Lower lobe of right lung (tissue), 2 donors: ENCODE data around the gene FRAS1. TPM values are rescaled to one million over a fixed set of nuclear protein-coding genes. Genes with fewer than 3 reads are reported as not detected.
A peak's percentile ranks its signal among the peaks of the same experiment; 100 is the strongest.
"Not testable (repeated sequence)": the region's sequence is repeated elsewhere in the genome, so short reads cannot be mapped to it uniquely, and the experiment has no call there.

Experiments
- ATAC-seq, 2 donors: fragments of 200-7000 bp; cut with Tn5 transposase; one replicate each; pipeline ENCODE4 v1.9.1; 2020 to 2022; ENCODE audit warnings: mild to moderate bottlenecking in 2 of 2, moderate library complexity in 2 of 2
- DNase-seq: peaks from one replicate; pipeline ENCODE4 v3.0.0-alpha.2; 2020
- H3K27ac ChIP-seq: fragments of 200-600 bp; one replicate; pipeline ENCODE4 v1.8.0; 2022
- H3K27me3 ChIP-seq: fragments of 200-600 bp; one replicate; pipeline ENCODE4 v1.8.0; 2022; ENCODE audit warnings: low read depth
- H3K36me3 ChIP-seq: fragments of 200-600 bp; one replicate; pipeline ENCODE4 v1.8.0; 2022; ENCODE audit warnings: mild to moderate bottlenecking
- H3K4me1 ChIP-seq: fragments of 200-600 bp; one replicate; pipeline ENCODE4 v1.8.0; 2022
- H3K4me3 ChIP-seq: fragments of 200-600 bp; one replicate; pipeline ENCODE4 v1.8.0; 2022; ENCODE audit warnings: mild to moderate bottlenecking
- H3K9me3 ChIP-seq: fragments of 200-600 bp; one replicate; pipeline ENCODE4 v1.8.0; 2022
- intact Hi-C: fragments of 100-400 bp; cut with DNase I; formaldehyde crosslinking; loops from one replicate; pipeline ENCODE4 v1.11.0; 2022
- total RNA-seq: library from RNA; stranded (reverse); fragmentation: NEBNext Ultra II Directional; extraction: Animal tissue kit (Norgen Biotek cat#: 25700); gene quantifications from one replicate; pipeline ENCODE4 v1.2.1, GENCODE V29; 2021
- TF ChIP-seq, protein P1 (sequence below): fragments of 200-600 bp; IDR thresholded peaks from one replicate; pipeline ENCODE4 v1.8.0; 2022; ENCODE audit warnings: antibody characterized with exemption, mild to moderate bottlenecking
- donor health status: DM: no; HTN: yes; CAD: no; lungs with severe emphysema.

The FRAS1 gene
- total RNA-seq, 1 donor from 2014 or later = 9.2 TPM

DNA sequence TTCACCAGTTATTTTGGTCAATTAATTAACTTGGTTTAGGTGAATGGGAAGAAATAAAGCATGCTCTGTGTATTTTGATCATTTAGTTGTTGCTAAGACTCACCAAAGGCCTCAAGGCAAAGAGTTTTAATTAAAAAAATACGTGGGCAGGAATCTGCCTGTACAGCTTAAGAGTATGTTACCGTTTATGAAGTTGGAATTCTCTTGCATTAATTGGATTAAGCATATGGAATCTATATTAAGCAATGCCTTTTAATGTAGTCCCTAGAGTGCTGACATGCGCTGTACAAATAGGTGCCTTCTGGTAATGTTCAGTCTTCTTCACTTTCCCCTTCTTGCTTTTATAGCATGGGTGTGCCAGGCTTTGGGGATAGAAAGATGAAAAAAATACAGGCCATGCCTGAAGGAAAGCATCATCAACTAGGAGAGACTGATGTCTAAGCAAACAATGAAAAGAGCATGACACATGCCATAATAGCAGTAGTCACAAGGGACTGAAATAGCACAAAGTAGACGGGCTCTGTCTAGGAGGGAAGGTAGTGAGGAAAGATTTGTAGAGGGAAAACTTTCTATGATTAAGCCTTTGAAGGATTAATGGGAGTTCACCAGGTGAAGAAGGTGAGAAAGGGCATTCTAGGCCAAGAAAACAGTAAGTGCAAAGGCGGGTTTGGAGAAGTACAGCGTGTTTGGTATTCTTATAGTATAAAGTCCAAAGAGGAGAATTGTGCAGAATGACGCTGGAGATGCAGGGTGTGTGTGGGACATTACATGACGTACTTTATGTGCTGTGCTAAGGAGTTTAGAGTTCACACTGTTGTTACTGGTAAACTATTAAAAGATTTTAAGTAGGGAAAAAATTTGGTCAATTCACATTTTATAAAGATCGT lies 268.4 kb downstream of the FRAS1 start:
- TF ChIP-seq, protein P1, sequence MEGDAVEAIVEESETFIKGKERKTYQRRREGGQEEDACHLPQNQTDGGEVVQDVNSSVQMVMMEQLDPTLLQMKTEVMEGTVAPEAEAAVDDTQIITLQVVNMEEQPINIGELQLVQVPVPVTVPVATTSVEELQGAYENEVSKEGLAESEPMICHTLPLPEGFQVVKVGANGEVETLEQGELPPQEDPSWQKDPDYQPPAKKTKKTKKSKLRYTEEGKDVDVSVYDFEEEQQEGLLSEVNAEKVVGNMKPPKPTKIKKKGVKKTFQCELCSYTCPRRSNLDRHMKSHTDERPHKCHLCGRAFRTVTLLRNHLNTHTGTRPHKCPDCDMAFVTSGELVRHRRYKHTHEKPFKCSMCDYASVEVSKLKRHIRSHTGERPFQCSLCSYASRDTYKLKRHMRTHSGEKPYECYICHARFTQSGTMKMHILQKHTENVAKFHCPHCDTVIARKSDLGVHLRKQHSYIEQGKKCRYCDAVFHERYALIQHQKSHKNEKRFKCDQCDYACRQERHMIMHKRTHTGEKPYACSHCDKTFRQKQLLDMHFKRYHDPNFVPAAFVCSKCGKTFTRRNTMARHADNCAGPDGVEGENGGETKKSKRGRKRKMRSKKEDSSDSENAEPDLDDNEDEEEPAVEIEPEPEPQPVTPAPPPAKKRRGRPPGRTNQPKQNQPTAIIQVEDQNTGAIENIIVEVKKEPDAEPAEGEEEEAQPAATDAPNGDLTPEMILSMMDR = no peak
- intact Hi-C loops = no loop called here

DNA sequence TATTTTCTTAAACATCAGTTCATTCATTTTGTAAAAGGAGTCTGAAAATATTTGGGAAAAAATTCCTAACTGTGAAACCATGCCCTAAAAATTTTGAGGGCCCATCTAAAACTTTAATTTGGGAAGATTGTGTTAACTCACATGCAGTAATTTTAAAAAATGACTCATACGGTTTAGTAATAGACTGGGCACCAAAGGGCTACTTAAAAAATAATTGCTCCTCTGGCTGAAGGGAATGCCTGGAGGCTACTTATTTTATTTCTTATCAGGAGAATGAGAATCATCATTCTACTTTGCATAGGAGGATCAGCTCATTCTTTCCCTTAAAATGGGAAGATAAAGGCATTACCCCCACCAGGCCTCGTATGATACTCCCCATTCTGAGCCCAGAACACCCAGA lies 271.5 kb downstream of the FRAS1 start:
- ATAC-seq, intact Hi-C loops, H3K4me3 ChIP-seq, H3K36me3 ChIP-seq, H3K9me3 ChIP-seq, H3K27me3 ChIP-seq, H3K4me1 ChIP-seq, DNase-seq, H3K27ac ChIP-seq: not testable (repeated sequence)

More for the DNA sequence above, 268.4 kb downstream of the FRAS1 start:
- no peaks in the 10 kb centered on the region for H3K9me3 ChIP-seq
- H3K4me1 ChIP-seq = no peaks in the 10 kb centered on the region
- no peak overlapping the region for H3K4me3 ChIP-seq
- ATAC-seq (no peak), DNase-seq (no peak)
- no peaks in the 10 kb centered on the region for H3K36me3 ChIP-seq
- H3K27ac ChIP-seq = no peak overlapping the region
- no peaks in the 10 kb centered on the region for H3K27me3 ChIP-seq

DNA sequence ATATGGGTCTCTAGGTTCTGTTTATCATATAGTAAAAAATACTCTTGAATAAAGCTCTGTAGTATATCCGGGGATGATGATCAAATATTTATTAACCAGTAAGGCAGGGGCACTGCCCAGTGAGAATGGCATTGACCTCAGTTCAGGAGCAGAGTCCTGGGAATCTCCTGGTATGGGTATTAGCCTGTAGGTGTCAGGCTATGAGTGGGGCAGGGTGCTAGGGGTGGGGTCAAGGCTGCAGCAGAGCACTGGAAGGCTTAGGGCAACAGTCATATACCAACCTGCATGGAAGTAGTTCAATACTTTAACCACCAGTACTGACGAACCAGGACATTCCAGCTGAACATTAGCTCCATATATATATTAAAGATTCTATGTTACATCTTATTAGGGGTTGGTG lies 274.1 kb downstream of the FRAS1 start:
- H3K4me3 ChIP-seq = no peak overlapping the region
- no peak overlapping the region for H3K27ac ChIP-seq
- H3K27me3 ChIP-seq = no peaks in the 10 kb centered on the region
- no peaks in the 10 kb centered on the region for H3K36me3 ChIP-seq
- intact Hi-C loops = no loop called here
- TF ChIP-seq, protein P1 = no peak
- ATAC-seq (no peak), DNase-seq (no peak)
- H3K4me1 ChIP-seq = no peaks in the 10 kb centered on the region
- no peaks in the 10 kb centered on the region for H3K9me3 ChIP-seq

DNA sequence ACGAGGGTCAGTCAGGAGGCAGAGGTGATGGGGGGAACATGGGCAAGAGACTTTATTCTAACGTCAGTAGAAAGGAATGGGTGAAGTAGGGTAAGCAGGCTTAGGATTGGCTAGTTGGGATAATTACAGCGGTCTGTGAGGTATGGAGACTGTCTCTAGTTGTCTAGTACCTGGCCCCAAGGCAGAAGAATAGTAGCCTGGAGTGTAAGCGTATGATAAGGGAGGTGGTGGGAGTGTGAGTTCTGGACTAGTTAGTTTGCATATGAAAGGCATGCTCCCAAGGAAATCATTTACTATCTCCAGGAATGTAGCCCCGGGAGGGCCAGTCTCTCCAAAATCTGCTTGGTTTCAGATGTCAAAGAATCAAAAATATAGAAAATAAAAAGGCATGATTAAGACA lies 274.8 kb downstream of the FRAS1 start:
- Histone ChIP-seq H3K4me3 (no peak overlapping the region), H3K36me3 (no peaks in the 10 kb centered on the region), H3K27me3 (no peaks in the 10 kb centered on the region), H3K4me1 (no peaks in the 10 kb centered on the region), H3K27ac (no peak overlapping the region), H3K9me3 (no peaks in the 10 kb centered on the region)
- TF ChIP-seq, protein P1 = no peak
- no peak for DNase-seq
- no peak for ATAC-seq
- intact Hi-C loops = no loop called here

DNA sequence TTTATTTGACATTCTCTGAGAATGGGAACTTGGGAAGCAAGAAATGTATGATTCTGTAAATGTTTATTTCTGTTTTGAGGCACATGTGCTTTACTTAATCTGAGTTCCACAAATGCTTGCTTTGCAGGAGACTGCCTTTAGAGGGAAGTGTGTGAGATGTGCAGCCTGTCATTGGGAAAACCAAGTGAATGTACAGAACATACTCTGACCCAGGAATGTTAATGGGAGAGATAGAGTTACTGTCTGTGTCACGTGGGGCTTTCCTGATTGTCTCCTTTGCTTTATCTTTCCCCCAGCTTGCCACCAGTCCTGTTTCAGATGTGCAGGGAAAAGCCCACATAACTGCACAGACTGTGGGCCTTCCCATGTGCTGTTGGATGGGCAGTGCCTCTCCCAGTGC lies 275.9 kb downstream of the FRAS1 start:
- TF ChIP-seq, protein P1 = no peak
- H3K4me3 ChIP-seq = no peak overlapping the region
- no peaks in the 10 kb centered on the region for H3K36me3 ChIP-seq
- no peak overlapping the region for H3K27ac ChIP-seq
- ATAC-seq (no peak), DNase-seq (no peak)
- no peaks in the 10 kb centered on the region for H3K27me3 ChIP-seq
- H3K4me1 ChIP-seq = no peaks in the 10 kb centered on the region
- H3K9me3 ChIP-seq = no peaks in the 10 kb centered on the region
- intact Hi-C loops = no loop called here

DNA sequence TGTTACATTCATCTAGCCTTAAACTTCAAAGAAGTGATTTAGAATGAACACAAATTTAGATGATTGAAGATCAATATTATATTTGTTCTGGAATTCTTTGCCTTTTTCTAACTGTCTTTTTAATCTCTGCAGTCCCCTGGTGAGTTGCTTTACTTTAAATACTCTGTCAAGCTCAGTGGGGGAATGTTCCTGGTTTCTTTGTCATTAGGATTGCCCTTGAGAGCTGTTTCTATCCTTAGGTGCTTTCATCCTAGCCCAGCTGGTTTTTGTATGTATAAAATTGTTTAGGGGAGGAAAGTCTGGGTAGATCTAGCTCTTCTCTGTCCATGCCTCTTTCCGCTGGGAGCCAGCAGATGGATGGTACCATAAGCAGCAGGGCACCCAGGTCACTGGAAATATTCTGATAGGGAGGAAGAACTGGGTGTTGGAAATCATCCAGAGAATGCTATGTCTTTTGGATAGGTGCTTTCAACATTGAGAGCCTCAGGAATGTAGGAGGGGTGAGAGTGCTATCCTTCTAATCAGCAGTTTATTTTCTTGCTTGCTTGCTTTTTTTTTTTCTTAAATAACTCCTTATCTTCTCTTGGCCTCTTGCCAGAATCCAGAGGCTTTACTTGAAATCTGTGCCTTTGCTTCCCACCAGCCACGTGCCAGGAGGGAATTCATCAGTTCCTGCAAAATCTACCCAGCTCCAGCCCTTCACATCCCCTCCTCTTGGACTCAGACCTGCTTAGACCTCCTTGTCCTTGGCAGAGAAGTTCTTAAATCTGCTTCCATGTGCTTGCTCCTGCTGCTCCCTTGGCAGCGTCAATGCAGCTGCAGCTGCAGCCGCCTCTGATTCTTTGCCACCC lies 279.2 kb downstream of the FRAS1 start:
- no peaks in the 10 kb centered on the region for H3K9me3 ChIP-seq
- ATAC-seq (peak in 1 of 2 donors; percentile 15), DNase-seq (no peak)

More for the DNA sequence above, 279.2 kb downstream of the FRAS1 start:
- TF ChIP-seq, protein P1 = no peak
- Histone ChIP-seq H3K27ac (no peak overlapping the region), H3K27me3 (no peaks in the 10 kb centered on the region), H3K4me1 (no peaks in the 10 kb centered on the region), H3K4me3 (no peak overlapping the region), H3K36me3 (no peaks in the 10 kb centered on the region)
- intact Hi-C loops = no loop called here
